ENCODE data around the gene ENG. TPM values are rescaled to one million over a fixed set of nuclear protein-coding genes. Genes with fewer than 3 reads are reported as not detected.

Gene ENG
- total RNA-seq, 1 donor from 2014 or later: 322 TPM

DNA sequence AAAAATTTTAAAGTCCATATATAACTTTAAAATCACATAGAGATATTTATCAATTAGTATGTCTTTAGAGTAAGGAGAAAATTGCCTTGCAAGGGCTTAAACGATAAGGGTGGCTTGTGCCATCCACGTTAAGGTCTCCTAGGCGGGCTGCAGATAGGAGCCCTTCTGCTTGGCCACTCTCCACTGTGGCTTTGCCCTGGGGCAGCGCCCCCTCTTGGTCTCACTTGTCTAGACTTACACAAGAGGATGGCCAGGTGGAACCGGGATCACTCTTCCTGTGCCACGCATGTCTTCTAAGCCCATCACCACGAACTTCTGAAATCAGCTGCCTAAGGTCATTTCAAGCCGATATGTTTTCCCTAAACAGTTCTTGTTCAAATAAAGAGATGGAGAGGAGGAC, 48.8 kb downstream of the ENG start:
- TF ChIP-seq, protein P1, sequence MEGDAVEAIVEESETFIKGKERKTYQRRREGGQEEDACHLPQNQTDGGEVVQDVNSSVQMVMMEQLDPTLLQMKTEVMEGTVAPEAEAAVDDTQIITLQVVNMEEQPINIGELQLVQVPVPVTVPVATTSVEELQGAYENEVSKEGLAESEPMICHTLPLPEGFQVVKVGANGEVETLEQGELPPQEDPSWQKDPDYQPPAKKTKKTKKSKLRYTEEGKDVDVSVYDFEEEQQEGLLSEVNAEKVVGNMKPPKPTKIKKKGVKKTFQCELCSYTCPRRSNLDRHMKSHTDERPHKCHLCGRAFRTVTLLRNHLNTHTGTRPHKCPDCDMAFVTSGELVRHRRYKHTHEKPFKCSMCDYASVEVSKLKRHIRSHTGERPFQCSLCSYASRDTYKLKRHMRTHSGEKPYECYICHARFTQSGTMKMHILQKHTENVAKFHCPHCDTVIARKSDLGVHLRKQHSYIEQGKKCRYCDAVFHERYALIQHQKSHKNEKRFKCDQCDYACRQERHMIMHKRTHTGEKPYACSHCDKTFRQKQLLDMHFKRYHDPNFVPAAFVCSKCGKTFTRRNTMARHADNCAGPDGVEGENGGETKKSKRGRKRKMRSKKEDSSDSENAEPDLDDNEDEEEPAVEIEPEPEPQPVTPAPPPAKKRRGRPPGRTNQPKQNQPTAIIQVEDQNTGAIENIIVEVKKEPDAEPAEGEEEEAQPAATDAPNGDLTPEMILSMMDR (IDR thresholded peaks at IDR 0.05): peak; percentile 35
- peaks cover 34% of the 10 kb centered on the region for H3K4me1 ChIP-seq
- ATAC-seq: no peak
- H3K27me3 ChIP-seq: no peaks in the 10 kb centered on the region
- H3K36me3 ChIP-seq: peaks cover 49% of the 10 kb centered on the region
- H3K9me3 ChIP-seq: no peaks in the 10 kb centered on the region
- no peak for DNase-seq
- no peak overlapping the region for H3K4me3 ChIP-seq
- no peak overlapping the region for H3K27ac ChIP-seq
- intact Hi-C loops (cut with DNase I): no loop called here

DNA sequence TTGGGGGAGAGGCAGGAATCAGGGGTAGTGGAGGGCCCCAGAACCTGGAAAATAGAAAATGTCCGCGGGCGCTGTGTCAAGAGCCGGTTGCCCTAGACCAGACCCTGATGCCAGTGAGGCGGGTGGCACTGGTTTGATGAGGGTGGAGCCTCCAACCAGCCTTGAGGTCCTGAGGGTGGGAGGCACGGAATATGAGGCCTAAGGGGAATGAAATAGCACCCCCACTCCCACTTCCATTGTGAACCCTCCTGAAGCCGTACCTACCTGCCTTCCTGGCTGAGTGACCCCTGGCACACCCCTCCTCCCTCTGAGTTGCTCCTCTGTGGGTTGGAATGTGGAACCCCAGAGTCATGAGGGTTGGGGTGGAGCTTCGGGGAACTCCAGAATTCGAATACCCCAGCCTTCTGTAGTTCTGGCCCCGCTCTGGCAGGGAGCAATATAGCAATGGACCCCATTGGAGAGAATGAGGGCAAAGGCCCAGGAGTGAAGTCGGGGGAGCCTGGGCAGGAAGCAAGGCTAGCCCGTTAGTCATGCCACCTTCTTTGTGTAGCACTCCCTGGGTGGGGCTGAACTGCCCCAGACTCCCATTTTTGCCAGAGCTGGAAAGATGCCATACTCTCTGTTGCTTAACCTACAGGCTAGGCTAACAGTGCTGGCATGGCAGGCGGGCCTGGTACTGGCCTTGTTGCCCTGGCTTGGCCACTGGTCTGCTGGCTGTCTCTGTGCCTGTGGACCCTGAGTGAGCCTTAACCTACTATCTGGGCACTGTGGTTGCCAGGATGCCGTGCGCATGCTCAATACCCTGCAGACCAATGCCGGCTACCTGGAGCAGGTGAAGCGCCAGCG, 50.7 kb downstream of the ENG start:
- TF ChIP-seq, protein P1 (IDR thresholded peaks at IDR 0.05): no peak
- Histone ChIP-seq H3K27me3 (no peaks in the 10 kb centered on the region), H3K36me3 (peaks cover 37% of the 10 kb centered on the region), H3K27ac (peak overlapping the region; percentile 94), H3K4me3 (peak overlapping the region; percentile 72), H3K4me1 (peaks cover 34% of the 10 kb centered on the region), H3K9me3 (no peaks in the 10 kb centered on the region)
- DNase-seq: peak; percentile 75
- ATAC-seq: peak; percentile 22
- intact Hi-C loops (cut with DNase I): no loop called here

DNA sequence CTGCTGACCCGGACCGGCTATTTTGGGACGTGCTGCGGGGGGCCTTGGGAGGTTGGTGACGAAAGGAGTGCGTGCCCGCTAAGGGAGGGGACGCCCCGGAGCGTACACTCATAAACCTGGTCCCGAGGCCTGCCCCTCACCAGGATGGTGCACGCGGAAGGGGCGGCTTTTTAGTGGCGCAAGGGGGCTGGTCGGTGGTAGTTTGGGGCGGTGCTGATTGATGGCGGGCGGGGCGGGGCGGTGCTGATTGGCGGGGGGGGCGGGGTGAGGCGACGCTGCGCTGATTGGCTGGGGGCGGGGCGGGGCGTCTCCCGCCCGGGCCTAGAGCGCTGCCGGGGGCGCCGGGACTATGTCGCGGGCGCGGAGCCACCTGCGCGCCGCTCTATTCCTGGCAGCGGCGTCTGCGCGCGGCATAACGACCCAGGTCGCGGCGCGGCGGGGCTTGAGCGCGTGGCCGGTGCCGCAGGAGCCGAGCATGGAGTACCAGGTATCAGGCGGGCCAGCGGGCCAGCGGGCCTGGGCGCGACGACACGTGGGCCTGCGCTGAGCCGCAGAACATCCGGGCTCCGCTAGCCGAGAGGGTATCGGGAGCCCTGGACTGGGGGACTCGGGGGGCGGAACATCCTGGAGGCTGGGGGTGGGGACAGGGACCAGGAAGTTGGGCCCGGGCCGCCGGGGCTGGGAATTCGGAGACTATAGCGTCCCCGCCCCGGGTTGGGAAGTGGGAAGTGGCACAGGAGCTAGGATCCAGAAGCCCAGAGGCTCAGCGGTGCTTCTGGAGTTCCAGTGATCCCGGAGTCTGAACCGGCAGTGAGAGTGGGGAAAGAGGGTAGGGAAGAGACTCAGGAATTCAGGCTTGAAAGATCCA, 51.6 kb downstream of the ENG start, which contains the start of gene FPGS:
TSS of gene FPGS (plus strand) at position 307 of the 868 bp plus-strand sequence. CDS start at position 350, 43 bp downstream.
- no peaks in the 10 kb centered on the region for H3K27me3 ChIP-seq
- ATAC-seq (peak; percentile 93), DNase-seq (peak; percentile 94)
- intact Hi-C loops (cut with DNase I): no loop called here
- H3K36me3 ChIP-seq: peaks cover 27% of the 10 kb centered on the region
- TF ChIP-seq, protein P1 (IDR thresholded peaks at IDR 0.05): no peak
- no peaks in the 10 kb centered on the region for H3K9me3 ChIP-seq
- H3K27ac ChIP-seq: peak within 1 kb of the TSS; percentile 94
- peaks cover 34% of the 10 kb centered on the region for H3K4me1 ChIP-seq
- H3K4me3 ChIP-seq: peak within 1 kb of the TSS; percentile 72

DNA sequence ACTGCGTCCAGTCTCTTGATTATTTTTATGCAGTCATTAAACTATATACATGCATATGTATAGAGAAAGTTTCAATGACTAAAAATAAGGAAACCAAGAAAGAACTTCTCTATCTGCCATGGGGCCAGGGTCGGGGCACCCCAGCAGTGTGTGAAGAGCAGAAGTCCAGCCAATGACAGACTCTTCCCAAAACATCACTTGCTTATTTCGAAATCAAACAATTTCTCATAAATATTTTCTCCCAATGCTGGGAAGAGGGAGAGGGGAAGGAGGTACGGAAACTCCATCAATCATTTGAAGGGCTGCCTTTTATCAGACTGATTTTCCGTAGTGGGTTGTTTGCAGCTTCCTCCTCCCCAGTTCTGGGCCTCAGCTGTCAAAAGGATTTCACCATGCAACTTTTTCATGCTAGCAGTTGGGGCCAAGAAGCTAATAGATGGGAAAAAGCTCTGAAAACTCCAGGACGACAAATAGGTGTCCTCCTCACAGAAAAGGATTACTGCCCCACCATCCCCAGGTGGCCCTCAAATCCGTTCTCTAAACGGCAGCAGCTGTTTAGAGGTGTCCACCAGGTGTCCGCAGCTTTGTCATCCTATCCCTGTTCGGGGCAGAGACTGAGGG, 52.4 kb downstream of the ENG start:
- no peak for ATAC-seq
- H3K9me3 ChIP-seq: no peaks in the 10 kb centered on the region
- H3K4me3 ChIP-seq: peak overlapping the region; percentile 72
- intact Hi-C loops (cut with DNase I): no loop called here
- no peak for DNase-seq
- peaks cover 20% of the 10 kb centered on the region for H3K36me3 ChIP-seq
- TF ChIP-seq, protein P1 (IDR thresholded peaks at IDR 0.05): no peak
- H3K27me3 ChIP-seq: no peaks in the 10 kb centered on the region
- peaks cover 40% of the 10 kb centered on the region for H3K4me1 ChIP-seq
- peak overlapping the region; percentile 94 for H3K27ac ChIP-seq

DNA sequence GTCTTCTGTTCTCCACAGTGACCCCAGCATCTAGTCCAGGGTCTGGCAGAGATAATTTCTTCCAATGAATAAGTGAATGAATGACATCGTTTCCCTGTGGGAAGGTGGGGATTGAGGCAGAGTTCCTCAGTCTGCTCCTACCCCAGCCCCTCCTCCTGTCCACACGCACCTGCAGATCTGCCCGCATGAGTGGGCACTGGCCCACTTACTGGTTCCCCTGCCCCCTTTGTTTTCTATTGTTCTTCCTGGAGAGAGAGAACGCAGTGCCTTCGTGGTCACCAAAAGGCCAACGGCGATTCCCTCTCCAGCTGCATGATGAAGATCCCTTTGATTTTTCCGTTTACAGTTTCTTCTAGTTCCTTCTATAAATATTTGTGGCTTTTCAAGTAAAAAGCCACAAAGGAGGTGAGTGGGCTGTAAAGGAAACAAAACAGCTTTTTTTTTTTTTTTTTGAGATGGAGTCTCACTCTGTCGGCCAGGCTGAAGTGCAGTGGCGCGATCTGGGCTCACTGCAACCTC, 57.5 kb downstream of the ENG start:
- Histone ChIP-seq H3K4me3 (no peak overlapping the region), H3K4me1 (peaks cover 39% of the 10 kb centered on the region), H3K36me3 (peaks cover 8% of the 10 kb centered on the region), H3K27me3 (no peaks in the 10 kb centered on the region), H3K27ac (peak overlapping the region; percentile 51), H3K9me3 (no peaks in the 10 kb centered on the region)
- TF ChIP-seq, protein P1 (IDR thresholded peaks at IDR 0.05): no peak
- intact Hi-C loops (cut with DNase I): no loop called here
- no peak for DNase-seq
- no peak for ATAC-seq

All from upper lobe of right lung (tissue), 1 donor.